Uterus (tissue), 4 donors: Measurements from ENCODE around the gene DCDC2B. TPM values are rescaled to one million over a fixed set of nuclear protein-coding genes. Genes with fewer than 3 reads are reported as not detected.

ENCODE experiments used
- DNase-seq, 2 donors: peaks; one replicate each; pipeline ENCODE4 v3.0.0-alpha.2; 2019 to 2020
- H3K27ac ChIP-seq, 2 donors: fragments of 200-600 bp; sonication (generic); 1 replicate in 1 of 2; 2 replicates in 1 of 2; pipeline ENCODE4 v1.5.1; 2016 to 2018
- H3K27me3 ChIP-seq, 2 donors: fragments of 200-600 bp; sonication (generic); one replicate each; pipeline ENCODE4 v1.5.1; 2018 to 2019; ENCODE audit warnings: control low read depth in 1 of 2
- H3K36me3 ChIP-seq, 2 donors: fragments of 200-600 bp; sonication (generic); one replicate each; pipeline ENCODE4 v1.5.1; 2019; ENCODE audit warnings: control low read depth in 1 of 2
- H3K4me1 ChIP-seq, 2 donors: fragments of 200-600 bp; sonication (generic); one replicate each; pipeline ENCODE4 v1.5.1; 2018 to 2019; ENCODE audit warnings: control low read depth in 1 of 2
- H3K4me3 ChIP-seq, 2 donors: fragments of 200-600 bp; sonication (generic); 1 replicate in 1 of 2; 2 replicates in 1 of 2; pipeline ENCODE4 v1.5.1; 2018 to 2019; ENCODE audit warnings: mild to moderate bottlenecking in 1 of 2
- H3K9me3 ChIP-seq, 2 donors: fragments of 200-600 bp; sonication (generic); one replicate each; pipeline ENCODE4 v1.5.1; 2019; ENCODE audit warnings: control low read depth in 1 of 2
- POLR2A ChIP-seq, 2 donors: fragments of 450-650 bp; IDR thresholded peaks; one replicate each; pipeline ENCODE4 v1.6.1; 2016; ENCODE audit warnings: antibody characterized with exemption in 2 of 2, mild to moderate bottlenecking in 1 of 2, moderate library complexity in 1 of 2
- intact Hi-C: fragments of 100-400 bp; cut with DNase I; formaldehyde crosslinking; loops from one replicate; pipeline ENCODE4 v1.15.1; 2023; ENCODE audit warnings: low total_unique reads
- total RNA-seq, 4 donors: library from RNA; depleted of rRNA in 3 of 4; stranded (reverse); fragments of >200 nt in 3 of 4; gene quantifications; one replicate each; pipeline versions ENCODE4 v1.1.0 to v1.2.4, GENCODE V29; 2014 to 2023
- TF ChIP-seq, protein P1 (sequence below), 4 experiments: fragments of 200-600 bp in 2 of 4; fragments of 450-650 bp in 2 of 4; sonication (generic) in 2 of 4; IDR thresholded peaks; one replicate each; pipeline ENCODE4 v1.5.1; 2016 to 2019; ENCODE audit warnings: antibody characterized with exemption in 4 of 4, mild to moderate bottlenecking in 2 of 4, moderate library complexity in 1 of 4
- donor health status: DM: yes; HTN: yes; CAD: no.

Gene DCDC2B
- total RNA-seq, 4 donors from 2014 or later: 0.26 to 0.62 TPM; not detected in 2

DNA sequence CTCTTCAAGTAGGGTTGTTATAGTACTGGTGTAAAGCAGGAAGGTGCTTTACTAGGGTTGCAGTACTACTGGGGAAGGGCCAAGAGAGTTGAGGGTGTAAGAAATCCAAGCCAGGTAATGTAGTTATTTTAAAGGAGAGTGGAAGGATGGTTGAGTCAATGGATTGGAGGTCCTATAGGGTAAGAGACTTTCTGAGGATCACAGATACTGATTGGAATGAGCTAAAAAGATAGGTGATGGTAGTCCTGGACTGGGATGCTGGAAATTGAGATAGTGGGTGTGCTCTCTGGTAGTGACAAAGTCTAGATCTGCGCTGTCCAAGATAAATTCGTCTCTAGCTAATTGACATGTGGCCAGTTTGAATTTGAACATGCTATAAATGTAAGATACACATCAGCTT is 22.4 kb upstream of the DCDC2B start:
- Histone ChIP-seq H3K27me3 (no peaks in the 10 kb centered on the region), H3K9me3 (no peaks in the 10 kb centered on the region), H3K4me3 (no peak overlapping the region), H3K36me3 (no peaks in the 10 kb centered on the region), H3K4me1 (peaks cover 3 to 8% of the 10 kb centered on the region in 2 donors), H3K27ac (no peak overlapping the region)
- TF ChIP-seq, protein P1, sequence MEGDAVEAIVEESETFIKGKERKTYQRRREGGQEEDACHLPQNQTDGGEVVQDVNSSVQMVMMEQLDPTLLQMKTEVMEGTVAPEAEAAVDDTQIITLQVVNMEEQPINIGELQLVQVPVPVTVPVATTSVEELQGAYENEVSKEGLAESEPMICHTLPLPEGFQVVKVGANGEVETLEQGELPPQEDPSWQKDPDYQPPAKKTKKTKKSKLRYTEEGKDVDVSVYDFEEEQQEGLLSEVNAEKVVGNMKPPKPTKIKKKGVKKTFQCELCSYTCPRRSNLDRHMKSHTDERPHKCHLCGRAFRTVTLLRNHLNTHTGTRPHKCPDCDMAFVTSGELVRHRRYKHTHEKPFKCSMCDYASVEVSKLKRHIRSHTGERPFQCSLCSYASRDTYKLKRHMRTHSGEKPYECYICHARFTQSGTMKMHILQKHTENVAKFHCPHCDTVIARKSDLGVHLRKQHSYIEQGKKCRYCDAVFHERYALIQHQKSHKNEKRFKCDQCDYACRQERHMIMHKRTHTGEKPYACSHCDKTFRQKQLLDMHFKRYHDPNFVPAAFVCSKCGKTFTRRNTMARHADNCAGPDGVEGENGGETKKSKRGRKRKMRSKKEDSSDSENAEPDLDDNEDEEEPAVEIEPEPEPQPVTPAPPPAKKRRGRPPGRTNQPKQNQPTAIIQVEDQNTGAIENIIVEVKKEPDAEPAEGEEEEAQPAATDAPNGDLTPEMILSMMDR (IDR thresholded peaks at IDR 0.05): no peak
- TF ChIP-seq POLR2A (IDR thresholded peaks at IDR 0.05): no peak
- DNase-seq: no peak
- intact Hi-C loops: no loop called here

DNA sequence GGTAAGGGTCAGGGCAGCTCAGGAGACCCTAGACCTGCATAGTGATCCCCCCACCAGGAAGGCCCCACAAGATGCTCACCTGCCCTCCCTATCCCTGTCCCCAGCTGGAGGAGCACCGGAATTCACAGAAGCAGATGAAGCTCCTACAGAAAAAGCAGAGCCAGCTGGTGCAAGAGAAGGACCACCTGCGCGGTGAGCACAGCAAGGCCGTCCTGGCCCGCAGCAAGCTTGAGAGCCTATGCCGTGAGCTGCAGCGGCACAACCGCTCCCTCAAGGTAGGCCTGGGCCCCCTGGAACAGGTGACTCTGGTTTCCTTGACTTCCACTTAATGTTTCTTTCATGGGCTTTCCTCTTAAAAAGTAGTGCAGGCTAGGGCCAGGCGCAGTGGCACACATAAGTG is 21.0 kb upstream of the DCDC2B start:
- Histone ChIP-seq H3K27ac (no peak overlapping the region), H3K36me3 (no peaks in the 10 kb centered on the region), H3K9me3 (no peaks in the 10 kb centered on the region), H3K27me3 (no peaks in the 10 kb centered on the region), H3K4me1 (peaks cover 0 to 2% of the 10 kb centered on the region in 2 donors), H3K4me3 (no peak overlapping the region)
- intact Hi-C loops: no loop called here
- TF ChIP-seq POLR2A (IDR thresholded peaks at IDR 0.05): no peak
- TF ChIP-seq, protein P1 (IDR thresholded peaks at IDR 0.05): no peak
- DNase-seq: no peak

DNA sequence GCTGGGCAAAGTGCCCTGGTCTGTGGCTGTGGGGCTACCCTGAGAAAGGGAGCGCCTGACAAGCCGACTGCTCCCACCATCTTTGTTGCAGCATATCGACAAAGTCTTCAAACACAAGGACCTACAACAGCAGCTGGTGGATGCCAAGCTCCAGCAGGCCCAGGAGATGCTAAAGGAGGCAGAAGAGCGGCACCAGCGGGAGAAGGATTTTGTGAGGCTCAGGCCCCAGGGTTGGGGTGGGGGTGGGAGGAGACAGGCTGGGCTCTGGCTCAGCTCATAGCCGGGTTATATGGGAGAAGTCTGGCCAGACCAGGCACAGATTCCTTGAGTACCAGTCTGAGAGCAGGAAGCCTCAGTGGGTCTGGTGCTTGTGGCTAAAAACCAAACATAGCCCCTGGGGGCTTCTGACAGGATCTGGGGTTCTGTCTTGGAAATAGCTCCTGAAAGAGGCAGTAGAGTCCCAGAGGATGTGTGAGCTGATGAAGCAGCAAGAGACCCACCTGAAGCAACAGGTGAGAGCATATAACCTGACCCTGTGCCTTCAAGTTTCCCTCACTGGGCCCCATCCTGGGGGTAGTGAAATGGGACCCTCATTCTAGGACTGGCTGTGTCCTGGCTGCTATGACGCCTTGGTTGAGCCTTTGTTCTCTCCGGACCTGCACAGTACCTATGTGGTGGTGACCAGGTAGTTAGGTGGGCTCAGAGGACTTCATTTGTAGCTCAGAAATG is 16.5 kb upstream of the DCDC2B start:
- Histone ChIP-seq H3K27me3 (no peaks in the 10 kb centered on the region), H3K36me3 (no peaks in the 10 kb centered on the region), H3K27ac (no peak overlapping the region), H3K4me3 (no peak overlapping the region), H3K4me1 (no peaks in the 10 kb centered on the region), H3K9me3 (no peaks in the 10 kb centered on the region)
- TF ChIP-seq, protein P1 (IDR thresholded peaks at IDR 0.05): no peak
- no peak for TF ChIP-seq POLR2A (IDR thresholded peaks at IDR 0.05)
- intact Hi-C loops: no loop called here
- no peak for DNase-seq

DNA sequence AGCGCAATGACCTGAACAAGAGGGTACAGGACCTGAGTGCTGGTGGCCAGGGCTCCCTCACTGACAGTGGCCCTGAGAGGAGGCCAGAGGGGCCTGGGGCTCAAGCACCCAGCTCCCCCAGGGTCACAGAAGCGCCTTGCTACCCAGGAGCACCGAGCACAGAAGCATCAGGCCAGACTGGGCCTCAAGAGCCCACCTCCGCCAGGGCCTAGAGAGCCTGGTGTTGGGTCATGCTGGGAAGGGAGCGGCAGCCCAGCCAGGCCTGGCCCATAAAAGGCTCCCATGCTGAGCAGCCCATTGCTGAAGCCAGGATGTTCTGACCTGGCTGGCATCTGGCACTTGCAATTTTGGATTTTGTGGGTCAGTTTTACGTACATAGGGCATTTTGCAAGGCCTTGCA is 13.9 kb upstream of the DCDC2B start:
- intact Hi-C loops: no loop called here
- H3K27ac ChIP-seq: no peak overlapping the region
- no peaks in the 10 kb centered on the region for H3K27me3 ChIP-seq
- no peaks in the 10 kb centered on the region for H3K9me3 ChIP-seq
- TF ChIP-seq, protein P1 (IDR thresholded peaks at IDR 0.05): no peak
- no peak for TF ChIP-seq POLR2A (IDR thresholded peaks at IDR 0.05)
- H3K4me1 ChIP-seq: peaks cover 0 to 7% of the 10 kb centered on the region in 2 donors
- no peaks in the 10 kb centered on the region for H3K36me3 ChIP-seq
- H3K4me3 ChIP-seq: no peak overlapping the region
- DNase-seq: no peak

DNA sequence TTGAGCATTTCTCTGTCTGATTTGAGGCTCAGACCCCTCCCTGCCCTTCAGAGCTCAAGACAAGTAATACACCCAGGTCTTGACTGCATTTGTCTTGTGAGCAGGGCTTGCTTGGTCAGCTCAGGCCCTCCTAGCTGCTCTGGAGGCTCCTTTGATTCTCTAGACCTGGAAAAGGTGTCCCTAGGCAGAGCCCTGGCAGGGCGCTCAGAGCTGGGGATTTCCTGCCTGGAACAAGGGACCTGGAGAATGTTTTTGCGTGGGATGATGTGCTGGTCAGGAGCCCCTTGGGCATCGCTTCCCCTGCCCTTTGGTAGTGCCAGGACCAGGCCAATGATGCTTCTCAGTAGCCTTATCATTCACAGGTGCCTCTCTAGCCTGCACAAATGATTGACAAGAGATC is 13.4 kb upstream of the DCDC2B start:
- Histone ChIP-seq H3K4me1 (peaks cover 0 to 7% of the 10 kb centered on the region in 2 donors), H3K27ac (no peak overlapping the region), H3K9me3 (no peaks in the 10 kb centered on the region), H3K36me3 (no peaks in the 10 kb centered on the region), H3K27me3 (no peaks in the 10 kb centered on the region), H3K4me3 (no peak overlapping the region)
- TF ChIP-seq POLR2A (IDR thresholded peaks at IDR 0.05): no peak
- TF ChIP-seq, protein P1 (IDR thresholded peaks at IDR 0.05): no peak
- DNase-seq: no peak
- intact Hi-C loops: no loop called here
